Stimulated activated CD4-positive, alpha-beta T cell treated with anti-CD3 and anti-CD28 coated beads, Interleukin-15, amount 100 ng/mL, for 48 hours (primary cell): ENCODE data around the gene PPP1R37.

Source experiments
- DNase-seq, 2 donors: peaks; one replicate each; pipeline ENCODE4 v3.0.0-alpha.2; 2020; ENCODE audit warnings: low read depth in 2 of 2

PPP1R37 gene

GRCh38 chr19:45138303-45138751 lies 45.3 kb downstream of the PPP1R37 start:
- DNase-seq, result no peak

GRCh38 chr19:45139286-45140143 lies 46.5 kb downstream of the PPP1R37 start:
- DNase-seq, result no peak

GRCh38 chr19:45140144-45140503 lies 47.1 kb downstream of the PPP1R37 start:
- no peak for DNase-seq

- DNase-seq, result no peak
Observed at GRCh38 chr19:45140533-45140932, 47.6 kb downstream of the PPP1R37 start.

GRCh38 chr19:45141203-45141900 lies 48.4 kb downstream of the PPP1R37 start:
- DNase-seq, result no peak

GRCh38 chr19:45142016-45142725 lies 49.2 kb downstream of the PPP1R37 start:
- DNase-seq, result no peak

- DNase-seq, result no peak
Observed at GRCh38 chr19:45142726-45143110, 49.7 kb downstream of the PPP1R37 start.

- no peak for DNase-seq
Observed at GRCh38 chr19:45144431-45145269, 51.7 kb downstream of the PPP1R37 start.

GRCh38 chr19:45145270-45146189 lies 52.6 kb downstream of the PPP1R37 start:
- no peak for DNase-seq

GRCh38 chr19:45146251-45146650 lies 53.3 kb downstream of the PPP1R37 start:
- no peak for DNase-seq

GRCh38 chr19:45146741-45147205 lies 53.8 kb downstream of the PPP1R37 start:
- DNase-seq, result no peak

- no peak for DNase-seq
Observed at GRCh38 chr19:45147835-45148676, 55.1 kb downstream of the PPP1R37 start.

- no peak for DNase-seq
Observed at GRCh38 chr19:45149129-45149528, 56.1 kb downstream of the PPP1R37 start.

GRCh38 chr19:45150180-45150579 lies 57.2 kb downstream of the PPP1R37 start:
- no peak for DNase-seq

- DNase-seq, result no peak
Observed at GRCh38 chr19:45150751-45151281, 57.8 kb downstream of the PPP1R37 start.

- DNase-seq, result no peak
Observed at GRCh38 chr19:45151320-45151719, 58.3 kb downstream of the PPP1R37 start.

- DNase-seq, result no peak
Observed at GRCh38 chr19:45151821-45152503, 59.0 kb downstream of the PPP1R37 start.

- peak in 1 of 2 donors; percentile 36 for DNase-seq
Observed at GRCh38 chr19:45152504-45153338, 59.7 kb downstream of the PPP1R37 start.
